ENCODE measurements around the gene ZFC3H1.

- TF ChIP-seq POLR2A (IDR thresholded peaks at IDR 0.05) (no peak), CTCF (IDR thresholded peaks at IDR 0.05) (no peak)
These were observed 97.0 kb downstream of the ZFC3H1 start for GRCh38 chr12:71566655-71567054.

Data from uterus (tissue), 2 donors.